ENCODE data around the gene MS4A7.
A peak's percentile ranks its signal among the peaks of the same experiment; 100 is the strongest.
"Not testable (repeated sequence)": the region's sequence is repeated elsewhere in the genome, so short reads cannot be mapped to it uniquely, and the experiment has no call there.

Gene MS4A7, protein sequence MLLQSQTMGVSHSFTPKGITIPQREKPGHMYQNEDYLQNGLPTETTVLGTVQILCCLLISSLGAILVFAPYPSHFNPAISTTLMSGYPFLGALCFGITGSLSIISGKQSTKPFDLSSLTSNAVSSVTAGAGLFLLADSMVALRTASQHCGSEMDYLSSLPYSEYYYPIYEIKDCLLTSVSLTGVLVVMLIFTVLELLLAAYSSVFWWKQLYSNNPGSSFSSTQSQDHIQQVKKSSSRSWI
- total RNA-seq: 96.4 to 390 (median 162) reads per million in 18 experiments

DNA sequence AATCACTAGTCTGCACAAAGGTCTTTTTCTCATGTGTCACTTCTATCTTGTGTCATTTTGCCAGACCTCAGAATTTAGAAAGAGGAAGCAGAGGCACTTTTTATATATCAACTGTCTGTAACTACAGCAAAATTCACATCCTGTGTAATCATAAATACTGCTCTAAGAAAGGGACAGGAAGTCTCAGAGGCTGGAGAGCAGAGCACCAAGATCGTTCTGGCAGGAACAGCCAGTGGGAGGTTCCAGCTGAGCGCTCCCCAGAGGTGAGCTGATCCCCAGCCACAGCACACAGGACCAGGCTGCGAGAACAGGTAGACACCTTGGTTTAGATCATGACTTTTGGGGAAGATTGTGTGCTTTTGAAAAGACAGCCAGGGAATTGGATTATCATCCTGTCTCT lies at the start of gene MS4A7:
TSS of gene MS4A7 (plus strand) at position 179 of the 400 bp plus-strand sequence. CDS start 4,610 bp downstream, outside the sequence.
- DNase-seq: peak; percentile 86 to 97

DNA sequence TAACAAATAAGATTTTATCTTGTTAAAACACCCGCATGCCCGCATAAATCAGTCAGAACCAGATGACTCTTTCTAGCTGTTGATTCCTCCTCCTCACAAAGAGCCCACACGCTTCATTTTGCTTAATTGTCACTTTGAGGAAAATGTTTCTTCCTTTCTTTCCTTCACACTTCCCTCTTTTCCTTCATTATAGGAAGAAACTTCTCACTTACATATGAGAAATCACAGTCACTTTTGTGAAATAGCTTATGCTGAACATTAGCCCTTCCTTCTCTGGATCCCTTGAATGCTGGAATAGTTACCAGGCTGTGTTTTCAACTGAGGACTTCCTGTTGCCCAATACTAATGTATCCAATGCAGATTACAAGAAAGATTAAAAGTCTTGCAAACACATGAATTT lies 45.5 kb upstream of the MS4A7 start:
- peak; percentile 58 to 75 for DNase-seq

DNA sequence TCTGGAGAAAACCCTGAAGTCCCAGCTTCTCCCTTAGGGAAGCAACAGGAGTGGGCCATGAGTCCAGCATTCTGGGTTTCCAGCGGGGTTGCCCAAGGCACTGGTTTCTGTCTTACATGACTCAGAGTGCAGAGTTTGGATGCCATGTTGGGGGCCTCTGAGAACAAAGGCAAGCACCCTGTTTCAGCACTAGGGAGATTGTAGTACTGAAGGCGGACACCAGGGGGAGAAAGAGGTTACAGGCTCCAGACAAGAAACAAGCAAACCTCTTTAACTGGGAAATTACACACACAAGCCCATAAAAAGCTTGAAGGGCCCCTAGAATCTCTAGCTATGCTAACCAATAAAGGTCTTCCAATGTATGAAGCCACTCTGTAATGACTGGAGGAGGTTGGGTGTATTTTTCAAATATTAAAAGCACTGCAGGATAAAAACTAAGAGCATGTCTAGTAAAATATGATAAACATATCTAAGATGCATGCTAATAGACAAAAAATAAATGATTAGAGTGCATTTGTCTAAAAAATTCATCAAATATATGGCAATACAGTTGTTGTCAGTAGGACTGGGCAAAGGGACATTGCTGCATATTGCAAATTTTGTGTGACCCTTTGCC lies 44.2 kb upstream of the MS4A7 start:
- DNase-seq: peak; percentile 76 to 81

DNA sequence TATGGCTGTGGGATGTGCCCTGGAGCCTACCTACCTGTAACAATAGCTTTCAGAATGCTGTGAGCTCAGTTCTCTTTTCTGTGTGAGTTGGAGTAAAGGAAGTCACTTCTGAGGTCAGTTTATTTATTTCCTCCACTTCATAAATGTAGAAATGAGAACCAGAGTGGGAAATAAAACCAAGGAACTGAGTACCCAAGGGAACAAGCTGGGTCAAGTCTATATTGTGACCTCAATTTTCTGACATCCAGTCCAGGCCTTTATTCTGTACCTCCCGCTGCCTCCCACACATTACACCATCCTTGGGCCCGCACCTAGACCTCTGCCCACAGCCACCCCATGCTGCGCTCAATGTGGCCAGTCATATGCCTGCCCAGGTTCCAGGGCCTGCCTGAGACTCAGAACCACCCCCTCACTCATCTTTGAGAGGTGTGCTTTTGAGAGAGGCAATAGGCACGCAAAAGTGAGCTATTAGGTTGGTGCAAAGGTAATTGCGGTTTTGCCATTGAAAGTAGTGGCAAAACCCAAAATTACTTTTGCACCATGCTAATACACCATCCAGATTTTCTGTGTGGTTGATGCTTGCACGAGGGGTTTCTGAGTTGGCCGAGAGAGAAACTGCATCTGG lies 41.5 kb upstream of the MS4A7 start:
- peak; percentile 29 to 47 for DNase-seq

DNA sequence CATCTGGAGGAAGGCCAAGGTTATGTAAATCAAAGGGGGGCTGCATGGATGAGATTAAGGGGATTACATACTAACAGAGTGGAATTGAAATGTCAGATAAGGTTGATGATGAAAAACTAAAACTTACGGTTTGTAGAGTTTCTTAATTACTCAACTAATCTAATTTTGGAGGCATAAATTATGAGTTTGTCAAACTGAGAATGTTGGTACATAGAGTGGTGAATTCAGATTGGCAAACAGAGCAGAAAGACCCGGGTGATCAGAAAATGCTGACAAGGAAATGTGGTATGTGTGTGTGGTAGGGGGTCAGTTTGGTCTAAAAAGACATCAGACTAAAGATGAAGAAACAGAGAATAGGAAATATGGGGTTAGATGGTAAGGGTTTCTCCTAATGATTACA lies 40.3 kb upstream of the MS4A7 start:
- DNase-seq: no peak

DNA sequence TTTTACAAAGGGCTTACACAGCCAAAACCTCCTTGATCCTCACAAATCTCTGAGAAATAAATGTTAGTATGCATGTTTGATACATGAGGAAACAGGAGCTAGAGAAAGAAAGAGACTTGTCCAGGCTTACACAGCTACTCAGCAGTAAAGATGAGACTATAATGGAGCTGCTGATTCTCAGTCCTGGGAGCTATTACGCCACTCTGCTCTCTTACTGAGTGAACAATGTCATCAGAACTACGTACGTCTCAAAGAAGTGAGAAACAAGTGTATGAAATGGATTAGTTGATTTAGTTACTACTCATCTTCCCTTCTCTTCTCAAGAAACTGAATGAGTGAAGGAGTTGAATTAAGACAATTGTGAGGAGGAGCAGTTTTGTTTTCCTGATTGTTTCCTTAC lies 39.0 kb upstream of the MS4A7 start:
- DNase-seq: no peak

DNA sequence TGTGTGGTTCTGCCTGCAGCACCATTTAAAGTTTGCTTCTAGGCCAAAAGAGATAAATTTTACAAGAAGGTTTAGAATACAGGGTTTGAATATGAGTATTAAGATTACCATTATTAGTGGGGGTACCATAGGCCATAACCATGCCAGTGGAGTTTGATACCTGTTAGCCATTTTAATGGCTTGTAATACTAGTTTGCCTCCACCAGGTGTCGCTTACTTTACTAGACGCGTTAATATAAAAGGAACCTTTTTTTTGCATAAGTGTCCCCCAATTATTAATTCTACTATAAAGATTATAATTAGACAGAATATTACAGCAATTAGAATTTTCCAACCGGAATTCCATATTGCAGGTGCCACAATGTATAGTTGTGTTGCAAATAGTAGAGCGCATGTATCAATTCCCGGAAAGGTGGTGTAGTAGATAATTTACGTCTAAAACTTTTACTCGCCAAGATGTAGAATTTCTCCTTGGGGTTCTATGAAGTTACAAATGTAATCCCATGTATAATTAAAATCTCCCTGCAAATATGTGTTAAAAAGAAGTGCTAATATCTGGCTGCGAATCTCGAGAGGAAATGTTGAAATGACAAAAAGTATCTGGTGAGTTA lies 35.1 kb upstream of the MS4A7 start:
- DNase-seq: peak; percentile 42 to 65

DNA sequence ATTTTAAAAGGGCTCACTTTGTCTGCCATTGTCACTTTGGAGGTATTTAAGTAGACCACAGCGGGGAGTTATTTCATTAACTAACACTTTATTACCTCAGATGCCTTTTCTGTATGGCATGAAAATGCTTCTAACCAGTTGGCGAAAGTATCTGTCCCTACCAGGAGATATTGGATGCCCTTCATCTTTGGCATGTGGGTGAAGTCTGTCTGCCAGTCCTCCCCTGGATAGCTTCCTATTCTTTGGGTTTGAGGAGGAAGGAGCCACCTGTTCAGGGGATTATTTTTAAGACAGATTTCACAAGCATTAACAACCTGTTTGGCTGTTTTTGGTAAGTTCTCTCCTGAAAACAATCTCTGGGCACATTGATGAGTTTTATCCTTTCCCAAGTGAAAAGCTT lies 34.2 kb upstream of the MS4A7 start:
- no peak for DNase-seq

DNA sequence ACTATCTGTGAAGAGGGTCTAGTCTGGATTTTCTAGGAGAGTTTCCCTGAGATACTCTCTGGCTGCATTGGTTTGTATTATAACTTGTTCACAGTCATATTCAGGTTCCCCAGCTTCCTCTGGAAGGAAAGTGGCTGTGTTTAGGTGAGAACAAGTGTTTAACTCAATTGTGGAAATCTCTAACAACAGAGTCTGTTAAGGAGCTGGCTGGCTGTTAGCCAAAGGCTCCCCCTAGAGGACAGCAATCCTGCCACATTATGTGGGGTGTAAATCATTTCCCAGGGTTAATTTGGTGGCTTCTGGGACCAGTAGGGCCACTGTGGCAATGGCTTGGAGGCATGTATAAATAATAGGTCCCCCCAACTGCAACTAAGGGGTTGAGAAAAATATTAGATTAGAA lies 32.8 kb upstream of the MS4A7 start:
- peak; percentile 63 to 66 for DNase-seq

DNA sequence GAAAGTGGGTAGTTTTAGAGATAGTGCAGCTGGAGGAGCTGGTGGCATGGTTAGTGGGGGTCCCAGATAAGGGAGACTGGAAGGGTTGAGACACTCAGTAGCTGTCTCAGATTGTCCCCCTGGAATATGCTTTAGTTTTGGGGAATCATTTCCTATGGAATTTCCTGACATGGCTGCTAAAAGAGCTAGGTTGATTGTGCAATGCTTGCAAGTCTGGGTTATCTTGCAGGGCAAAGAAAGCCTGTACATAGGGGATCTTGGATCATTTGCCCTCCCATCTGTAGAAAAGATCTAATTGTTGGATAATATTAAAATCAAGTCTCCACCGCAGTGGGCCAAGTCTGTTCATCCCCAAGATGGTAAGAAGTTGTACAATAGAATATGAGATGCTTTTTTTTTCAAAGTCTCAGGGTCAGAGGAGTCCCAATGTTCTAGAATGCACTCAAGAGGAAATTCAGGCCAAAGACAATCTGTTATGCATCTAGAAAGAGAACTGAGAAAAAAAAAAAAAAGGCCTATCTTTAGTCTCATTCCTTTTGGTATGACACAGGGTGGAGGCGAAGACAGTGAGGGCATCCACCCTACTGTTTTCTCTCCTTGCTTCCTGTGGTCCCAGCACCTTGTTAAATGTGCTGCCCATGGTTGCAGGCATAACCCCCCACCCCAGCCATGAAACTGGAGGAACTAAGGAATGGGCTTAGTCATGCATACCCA lies 31.1 kb upstream of the MS4A7 start:
- DNase-seq: no peak

DNA sequence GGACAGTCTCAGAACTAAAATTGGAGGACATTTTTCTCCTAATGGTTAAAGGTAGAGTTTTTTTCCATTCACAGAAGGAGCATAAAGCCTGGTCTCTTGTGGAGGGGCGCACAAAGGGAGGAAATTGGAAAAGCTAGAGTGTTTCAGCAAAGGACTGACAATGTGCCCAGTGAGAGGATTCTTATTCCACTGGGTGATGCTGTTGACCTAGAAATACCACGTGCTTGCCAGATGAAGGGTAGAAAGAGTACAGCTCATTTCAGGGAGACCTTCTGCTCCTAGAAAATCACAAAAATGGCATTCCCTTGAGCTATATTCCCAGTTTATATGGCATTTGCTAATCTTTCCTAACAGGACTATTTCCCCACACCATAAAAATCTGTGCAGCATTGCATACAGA lies 30.2 kb upstream of the MS4A7 start:
- peak in 1 of 2 donors; percentile 23 for DNase-seq

DNA sequence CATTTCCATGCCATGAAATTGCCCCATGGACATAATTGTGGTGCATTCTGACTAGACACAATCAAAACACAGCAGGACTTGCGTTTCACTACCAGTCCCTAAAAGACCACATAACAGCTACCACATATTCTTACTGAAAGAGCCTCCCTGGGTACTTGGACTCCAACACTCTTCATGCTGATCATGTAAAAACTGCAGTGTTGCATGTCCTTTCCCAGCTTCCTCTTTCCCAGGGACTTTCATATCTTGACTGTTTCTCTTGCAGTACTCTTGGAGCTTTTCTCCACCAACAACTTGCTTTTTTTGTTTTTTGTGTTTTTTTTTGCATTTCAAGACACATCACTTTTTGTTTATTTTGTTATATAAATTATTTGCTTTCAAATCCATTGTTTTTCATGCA lies 28.3 kb upstream of the MS4A7 start:
- peak; percentile 59 to 63 for DNase-seq

DNA sequence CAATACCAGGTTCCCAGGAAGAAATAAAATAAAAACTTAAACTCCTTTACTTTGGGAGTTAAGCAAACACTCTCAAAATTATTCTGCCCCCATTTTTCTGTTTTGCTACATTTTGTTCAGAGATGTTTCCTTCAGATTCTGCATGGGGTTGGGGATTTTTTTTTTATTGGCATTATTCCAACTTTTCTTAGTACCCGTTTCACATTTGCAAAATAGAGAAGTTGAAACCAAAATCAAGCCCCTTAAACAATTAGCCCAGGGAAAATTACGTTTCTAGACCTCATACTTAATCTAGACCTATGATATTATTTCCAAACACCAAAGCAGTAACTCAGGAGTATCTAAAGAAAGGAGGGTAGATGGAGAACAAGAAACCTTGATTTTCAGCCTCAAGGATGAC lies 20.6 kb upstream of the MS4A7 start:
- peak in 1 of 2 donors; percentile 39 for DNase-seq

DNA sequence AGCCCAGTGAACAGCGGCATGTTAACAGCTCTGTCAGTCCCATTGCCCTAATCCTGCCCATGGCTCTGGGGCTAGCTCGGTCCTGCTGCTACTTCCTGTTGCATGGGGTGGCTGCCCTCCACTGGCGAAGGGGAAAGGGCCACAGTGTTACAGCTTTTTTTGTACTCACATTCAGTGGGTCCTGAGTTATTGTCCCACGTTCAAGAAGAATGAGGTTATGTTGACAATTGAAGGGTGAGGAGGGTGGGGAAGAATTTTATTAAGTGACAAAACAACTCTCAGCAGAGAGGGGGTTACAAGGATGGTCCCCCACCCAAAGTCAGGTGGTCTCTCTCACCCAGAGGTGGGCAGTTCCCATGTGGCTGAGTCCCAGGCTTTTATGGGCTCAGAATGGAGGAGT lies 17.7 kb upstream of the MS4A7 start:
- no peak for DNase-seq

DNA sequence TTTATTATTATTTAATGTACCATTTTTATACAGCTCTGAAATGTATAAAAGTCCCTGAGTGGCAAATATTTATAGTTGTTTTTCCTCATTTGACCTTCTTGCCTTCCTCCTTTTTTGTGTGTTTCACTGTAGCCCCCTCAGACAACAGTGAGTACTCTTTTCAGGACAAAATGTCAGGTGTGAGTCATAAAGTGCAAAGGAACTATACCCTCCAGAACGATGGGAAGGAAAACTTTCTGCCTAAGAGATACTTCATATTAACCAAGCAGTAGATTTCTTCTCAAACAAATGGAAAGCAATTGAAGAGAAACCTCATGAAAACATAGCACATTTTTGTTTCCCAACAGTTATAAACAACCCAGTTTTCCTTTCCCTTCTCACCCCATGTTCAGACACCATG lies 16.1 kb upstream of the MS4A7 start:
- DNase-seq: no peak

DNA sequence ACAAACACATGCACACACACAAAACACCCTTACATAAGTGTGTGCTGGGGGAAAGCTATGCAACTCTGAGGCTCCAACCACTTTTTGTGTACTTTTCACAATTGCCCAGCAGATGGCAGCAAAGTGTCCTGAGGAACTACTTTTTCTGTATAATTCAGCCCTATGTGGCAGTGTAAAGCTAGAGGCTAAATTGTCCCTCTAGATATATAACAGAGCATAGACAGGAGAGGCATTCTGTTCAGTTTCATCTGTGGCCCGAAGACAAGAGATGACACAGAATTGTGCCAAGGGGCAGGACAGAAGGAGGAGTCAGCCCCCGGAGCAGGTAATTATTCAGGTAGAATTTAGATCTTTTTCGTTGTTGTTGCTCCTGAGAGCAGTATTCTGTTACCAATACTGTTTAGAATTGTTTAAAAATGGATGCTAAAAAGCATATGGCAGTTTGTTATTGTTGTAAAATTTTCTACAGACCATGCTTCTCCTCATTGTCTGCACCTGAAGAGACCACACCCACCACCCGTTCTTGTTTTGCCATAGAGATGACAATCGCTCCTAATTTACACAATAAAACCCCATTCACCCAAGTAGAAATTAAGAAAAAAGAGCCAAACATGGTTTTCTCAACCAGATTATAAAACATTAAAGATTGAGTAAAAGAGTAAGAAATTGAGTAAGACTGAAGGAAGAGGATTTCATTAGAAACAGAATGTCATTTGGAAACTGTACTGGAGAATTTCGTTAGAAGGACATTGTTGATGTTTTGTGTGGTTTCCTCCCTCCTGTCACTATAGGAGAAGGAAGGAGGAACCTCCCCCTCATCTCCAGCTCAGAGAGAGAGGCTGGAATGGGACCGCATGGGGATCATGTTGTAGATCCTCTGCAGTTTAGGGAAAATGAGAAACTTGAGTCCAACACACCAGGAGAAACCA lies 14.5 kb upstream of the MS4A7 start:
- peak; percentile 89 to 96 for DNase-seq

DNA sequence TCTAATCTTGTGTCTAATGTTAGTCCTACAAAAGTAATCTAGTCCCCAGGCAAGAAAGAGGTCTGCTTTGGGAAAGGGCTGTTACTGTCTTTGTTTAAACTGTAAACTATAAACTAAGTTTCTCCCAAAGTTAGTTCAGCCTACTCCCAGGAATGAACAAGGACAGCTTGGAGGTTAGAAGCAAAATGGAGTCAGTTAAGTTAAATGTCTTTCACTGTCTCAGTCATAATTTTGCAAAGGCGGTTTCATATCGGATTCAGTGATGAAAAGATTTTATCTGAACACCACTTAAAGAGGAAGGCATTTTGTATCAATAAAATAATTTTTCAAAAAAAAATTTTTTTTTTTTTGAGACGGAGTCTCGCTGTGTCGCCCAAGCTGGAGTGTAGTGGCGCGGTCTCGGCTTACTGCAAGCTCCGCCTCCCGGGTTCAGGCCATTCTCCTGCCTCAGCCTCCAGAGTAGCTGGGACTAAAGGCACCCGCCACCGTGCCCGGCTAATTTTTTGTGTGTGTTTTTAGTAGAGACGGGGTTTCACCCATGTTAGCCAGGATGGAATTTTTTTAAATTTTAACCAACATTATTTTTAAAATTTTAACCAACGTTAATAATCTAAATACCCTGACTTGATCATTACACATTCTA lies 11.9 kb upstream of the MS4A7 start:
- not testable (repeated sequence) for DNase-seq

DNA sequence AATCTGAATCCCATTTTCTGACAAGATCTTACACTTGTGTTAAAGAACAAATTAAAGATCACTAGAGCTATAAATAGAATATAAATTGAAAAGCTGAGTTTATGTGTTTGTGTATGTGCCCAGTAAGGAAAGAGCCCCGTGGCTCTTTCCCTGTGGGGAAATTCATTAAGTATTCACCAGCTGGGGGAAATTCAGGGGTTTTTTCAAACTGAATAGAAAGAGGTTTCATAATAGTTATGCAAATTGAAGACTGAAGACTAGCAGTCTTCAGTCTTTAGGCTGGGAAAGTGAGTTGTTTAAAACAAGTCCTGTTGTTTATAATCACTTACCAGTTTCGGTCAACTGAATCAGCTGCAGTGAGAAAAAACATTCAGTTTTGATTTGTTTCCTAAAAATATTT lies 11.3 kb upstream of the MS4A7 start:
- peak; percentile 56 to 82 for DNase-seq

DNA sequence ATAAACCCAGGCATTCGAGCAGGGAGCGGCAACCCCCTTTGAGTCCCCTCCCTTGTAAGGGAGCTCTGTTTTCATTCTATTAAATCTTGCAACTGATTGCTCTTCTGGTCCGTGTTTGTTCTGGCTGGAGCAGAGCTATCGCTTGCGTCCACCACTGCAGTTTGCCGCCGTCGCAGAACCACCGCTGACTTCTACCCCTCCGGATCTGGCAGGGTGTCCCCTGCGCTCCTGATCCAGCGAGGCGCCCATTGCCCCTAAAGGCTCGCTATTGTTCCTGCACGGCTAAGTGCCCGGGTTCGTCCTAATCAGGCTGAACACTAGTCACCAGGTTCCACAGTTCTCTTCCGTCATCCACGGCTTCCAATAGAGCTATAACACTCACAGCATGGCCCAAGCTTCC lies 10.4 kb upstream of the MS4A7 start:
- no peak for DNase-seq

DNA sequence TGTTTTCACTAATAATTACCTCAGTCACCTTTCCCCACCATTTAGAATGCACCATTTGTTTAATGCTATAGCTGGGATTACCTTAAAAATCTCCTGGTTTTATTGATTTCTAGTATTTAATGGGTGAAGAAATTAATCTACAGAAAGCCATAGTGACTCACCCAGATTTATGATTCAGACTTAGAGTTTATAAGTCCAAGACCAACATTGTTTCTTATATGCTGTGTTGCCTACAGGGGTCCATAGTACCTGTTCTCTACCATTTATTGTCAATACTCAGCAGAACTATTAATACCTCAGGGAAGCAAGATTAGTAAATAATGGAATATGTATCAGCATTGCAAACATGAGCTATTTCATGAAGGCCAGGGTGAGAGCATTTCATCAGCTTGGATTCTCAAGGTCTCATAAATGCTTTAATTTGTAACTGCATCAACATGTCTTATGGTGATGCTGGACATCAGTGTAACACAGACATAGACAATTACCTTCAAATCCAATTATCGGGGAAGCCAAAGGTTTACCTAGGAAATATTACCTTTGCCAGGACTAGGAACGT lies 8.0 kb upstream of the MS4A7 start:
- DNase-seq: no peak

DNA sequence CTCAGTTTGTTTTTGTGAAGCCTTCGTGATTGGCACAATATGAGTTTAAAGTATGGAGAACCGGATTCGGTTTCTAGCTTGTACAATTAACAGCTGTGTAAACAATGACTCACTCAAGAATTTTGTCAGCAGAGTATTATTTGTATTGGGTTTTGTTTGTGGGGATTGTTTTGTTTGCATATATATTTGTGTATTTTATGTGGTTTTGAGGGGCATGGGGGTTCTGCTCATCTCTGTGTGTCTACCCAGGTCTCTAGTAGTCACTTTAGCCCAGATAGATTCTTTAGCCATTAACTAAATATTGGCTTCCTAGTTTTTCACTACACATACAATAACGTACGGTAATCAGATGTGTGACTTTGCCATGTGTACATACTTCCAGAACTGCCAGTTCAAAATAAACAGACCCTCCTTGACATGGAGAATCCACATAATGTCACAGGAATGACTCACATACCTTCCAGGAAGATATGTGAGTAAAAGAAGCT lies 7.5 kb upstream of the MS4A7 start:
- no peak for DNase-seq
